Gastrocnemius medialis (tissue), 4 donors: Measurements from ENCODE around the gene ZBTB7A. TPM values are rescaled to one million over a fixed set of nuclear protein-coding genes. Genes with fewer than 3 reads are reported as not detected.

ENCODE experiments used
- ATAC-seq, 2 donors: fragments of 150-250 bp; one replicate each; pipeline ENCODE4 v1.9.1; 2016
- DNase-seq, 2 donors: peaks; one replicate each; pipeline ENCODE4 v3.0.0-alpha.2; 2019
- H3K27ac ChIP-seq, 4 donors: fragments of 200-600 bp; sonication (generic); 1 replicate in 1 of 4; 2 replicates in 3 of 4; pipeline ENCODE4 v1.5.1; 2016 to 2018; ENCODE audit warnings: mild to moderate bottlenecking in 2 of 4, moderate library complexity in 1 of 4
- H3K27me3 ChIP-seq, 3 donors: fragments of 200-600 bp; sonication (generic) in 2 of 3; 1 replicate in 1 of 3; 2 replicates in 2 of 3; pipeline versions ENCODE4 v1.5.1 to v1.6.0; 2016 to 2019; ENCODE audit warnings: mild to moderate bottlenecking in 1 of 3, moderate library complexity in 1 of 3
- H3K36me3 ChIP-seq, 2 donors: fragments of 200-600 bp; sonication (generic) in 1 of 2; one replicate each; pipeline ENCODE4 v1.5.1; 2017 to 2018
- H3K4me1 ChIP-seq, 2 donors: fragments of 200-600 bp; sonication (generic) in 1 of 2; one replicate each; pipeline ENCODE4 v1.5.1; 2016 to 2017; ENCODE audit warnings: mild to moderate bottlenecking in 2 of 2
- H3K4me3 ChIP-seq, 4 donors: fragments of 200-600 bp; sonication (generic) in 3 of 4; 1 replicate in 1 of 4; 2 replicates in 3 of 4; pipeline ENCODE4 v1.5.1; 2016 to 2019; ENCODE audit warnings: mild to moderate bottlenecking in 2 of 4
- H3K9me3 ChIP-seq, 3 donors: fragments of 200-600 bp; sonication (generic) in 2 of 3; 1 replicate in 1 of 3; 2 replicates in 2 of 3; pipeline ENCODE4 v1.5.1; 2016 to 2019
- CTCF ChIP-seq, 5 experiments: fragments of 450-650 bp in 3 of 5; fragments of 200-600 bp in 2 of 5; sonication (generic) in 2 of 5; IDR thresholded peaks in 4 of 5; conservative IDR thresholded peaks in 1 of 5; 1 replicate in 4 of 5; 2 replicates in 1 of 5; pipeline ENCODE4 v1.5.1; 2016 to 2019; ENCODE audit warnings: antibody characterized with exemption in 5 of 5, mild to moderate bottlenecking in 3 of 5, moderate library complexity in 3 of 5
- POLR2A ChIP-seq, 2 donors: fragments of 450-650 bp; IDR thresholded peaks; one replicate each; pipeline ENCODE4 v1.6.1; 2017; ENCODE audit warnings: antibody characterized with exemption in 2 of 2, mild to moderate bottlenecking in 2 of 2, moderate library complexity in 2 of 2
- in situ Hi-C, 4 donors: fragments of 200-750 bp; cut with MboI; loops; one replicate each; pipeline versions ENCODE4 v1.15.0 to v1.8.0; 2017; ENCODE audit warnings: low sequenced_read_pairs in 4 of 4
- intact Hi-C: fragments of 100-400 bp; cut with DNase I; formaldehyde crosslinking; loops from one replicate; pipeline ENCODE4 v1.15.1; 2023; ENCODE audit warnings: low total_unique reads
- total RNA-seq, 4 donors: library from RNA; depleted of rRNA; stranded (reverse); fragments of >200 nt; gene quantifications; one replicate each; pipeline versions ENCODE4 v1.1.0 to v1.2.3, GENCODE V29; 2016

Gene ZBTB7A
- total RNA-seq, 4 donors from 2014 or later, result 50.0 to 104 (median 91.9) TPM

- Histone ChIP-seq H3K4me3 (no peak overlapping the region), H3K27me3 (no peaks in the 10 kb centered on the region), H3K4me1 (peaks cover 0 to 10% of the 10 kb centered on the region in 2 donors), H3K36me3 (no peaks in the 10 kb centered on the region), H3K27ac (no peak overlapping the region), H3K9me3 (no peaks in the 10 kb centered on the region)
- in situ Hi-C loops (no loop called here), intact Hi-C loops (no loop called here)
- TF ChIP-seq CTCF (IDR thresholded peaks at IDR 0.05 in 4 of 5, conservative IDR thresholded peaks at IDR 0.05 in 1 of 5) (no peak), POLR2A (IDR thresholded peaks at IDR 0.05) (no peak)
- DNase-seq (no peak), ATAC-seq (no peak)
Measured at GRCh38 chr19:4075373-4075772, 8.7 kb upstream of the ZBTB7A start.

- H3K36me3 ChIP-seq, result no peaks in the 10 kb centered on the region
- ATAC-seq, result no peak
- in situ Hi-C loops (no loop called here), intact Hi-C loops (no loop called here)
- H3K27ac ChIP-seq, result no peak overlapping the region
- TF ChIP-seq CTCF (IDR thresholded peaks at IDR 0.05 in 4 of 5, conservative IDR thresholded peaks at IDR 0.05 in 1 of 5) (no peak), POLR2A (IDR thresholded peaks at IDR 0.05) (no peak)
- H3K27me3 ChIP-seq, result no peaks in the 10 kb centered on the region
- no peak for DNase-seq
- H3K4me3 ChIP-seq, result no peak overlapping the region
- H3K4me1 ChIP-seq, result peaks cover 4 to 5% of the 10 kb centered on the region in 2 donors
- no peaks in the 10 kb centered on the region for H3K9me3 ChIP-seq
Measured at GRCh38 chr19:4071610-4072009, 4.9 kb upstream of the ZBTB7A start.

- H3K4me3 ChIP-seq, result no peak overlapping the region
- no peaks in the 10 kb centered on the region for H3K36me3 ChIP-seq
- no peaks in the 10 kb centered on the region for H3K27me3 ChIP-seq
- intact Hi-C loops, result loop anchor here (5.0 to 10.0 kb wide), 6 partner anchors 113 to 1975 kb away; partner anchors contain the start of genes ANKRD24, APBA3, CHAF1A and IZUMO4
- H3K27ac ChIP-seq, result no peak overlapping the region
- H3K4me1 ChIP-seq, result peaks cover 4 to 5% of the 10 kb centered on the region in 2 donors
- TF ChIP-seq CTCF (IDR thresholded peaks at IDR 0.05 in 4 of 5, conservative IDR thresholded peaks at IDR 0.05 in 1 of 5) (no peak), POLR2A (IDR thresholded peaks at IDR 0.05) (no peak)
- DNase-seq (no peak), ATAC-seq (no peak)
- H3K9me3 ChIP-seq, result no peaks in the 10 kb centered on the region
- in situ Hi-C loops, result loop anchor here in 2 of 4 donors (10.0 kb wide), 2 partner anchors 65 to 85 kb away; partner anchors contain the start of genes EEF2 (in 1 of the 2) and PIAS4 (in 1 of the 2)
Measured at GRCh38 chr19:4069331-4069959, 2.7 kb upstream of the ZBTB7A start.

GRCh38 chr19:4068047-4068966, 1.6 kb upstream of the ZBTB7A start:
- no peak for ATAC-seq

More at GRCh38 chr19:4068047-4068966, 1.6 kb upstream of the ZBTB7A start:
- in situ Hi-C loops (loop anchor here in 2 of 4 donors (10.0 kb wide), 2 partner anchors 64 to 84 kb away; partner anchors contain the start of genes EEF2 (in 1 of the 2) and PIAS4 (in 1 of the 2)), intact Hi-C loops (loop anchor here (5.0 to 10.0 kb wide), 6 partner anchors 114 to 1974 kb away; partner anchors contain the start of genes ANKRD24, APBA3, CHAF1A and IZUMO4)
- H3K27ac ChIP-seq, result peak overlapping the region; percentile 85 to 97 (median 96)
- no peak for TF ChIP-seq POLR2A (IDR thresholded peaks at IDR 0.05)
- TF ChIP-seq CTCF (IDR thresholded peaks at IDR 0.05 in 4 of 5, conservative IDR thresholded peaks at IDR 0.05 in 1 of 5), result no peak
- H3K36me3 ChIP-seq, result no peaks in the 10 kb centered on the region
- DNase-seq, result no peak
- no peaks in the 10 kb centered on the region for H3K9me3 ChIP-seq
- peak overlapping the region; percentile 85 to 100 (median 97) for H3K4me3 ChIP-seq
- H3K27me3 ChIP-seq, result no peaks in the 10 kb centered on the region
- peaks cover 10 to 11% of the 10 kb centered on the region in 2 donors for H3K4me1 ChIP-seq
